ENCODE data around the gene BBOX1.

The BBOX1 gene

GRCh38 chr11:27022659-27023251 lies 17.9 kb upstream of the BBOX1 start:
- CTCF ChIA-PET = interaction anchor here (0.6 kb wide), 1 partner anchor 626 kb away, joined by 3 read pairs; no protein-coding TSS in a partner anchor
- DNase-seq (ENCODE audit: extremely low spot score) = no peak
- TF ChIP-seq FOXK2 (IDR thresholded peaks at IDR 0.05) = no peak
- TF ChIP-seq L3MBTL2 (conservative IDR thresholded peaks at IDR 0.05) = no peak
- TF ChIP-seq SP1 (IDR thresholded peaks at IDR 0.05) = no peak
- TF ChIP-seq, protein P1, sequence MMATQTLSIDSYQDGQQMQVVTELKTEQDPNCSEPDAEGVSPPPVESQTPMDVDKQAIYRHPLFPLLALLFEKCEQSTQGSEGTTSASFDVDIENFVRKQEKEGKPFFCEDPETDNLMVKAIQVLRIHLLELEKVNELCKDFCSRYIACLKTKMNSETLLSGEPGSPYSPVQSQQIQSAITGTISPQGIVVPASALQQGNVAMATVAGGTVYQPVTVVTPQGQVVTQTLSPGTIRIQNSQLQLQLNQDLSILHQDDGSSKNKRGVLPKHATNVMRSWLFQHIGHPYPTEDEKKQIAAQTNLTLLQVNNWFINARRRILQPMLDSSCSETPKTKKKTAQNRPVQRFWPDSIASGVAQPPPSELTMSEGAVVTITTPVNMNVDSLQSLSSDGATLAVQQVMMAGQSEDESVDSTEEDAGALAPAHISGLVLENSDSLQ (IDR thresholded peaks at IDR 0.05) = no peak
- no peak for TF ChIP-seq ELF4 (IDR thresholded peaks at IDR 0.05)
- no peak for TF ChIP-seq ARNT (IDR thresholded peaks at IDR 0.05)
- no peak for TF ChIP-seq ZNF384 (IDR thresholded peaks at IDR 0.05)
- no peak for TF ChIP-seq NFRKB (IDR thresholded peaks at IDR 0.05)
- no peak for TF ChIP-seq FOXM1 (IDR thresholded peaks at IDR 0.05; ENCODE audit: borderline replicate concordance)
- POLR2A ChIA-PET = no interaction called here

- ChIA-PET CTCF (interaction anchor here (0.6 kb wide), 1 partner anchor 183 kb away, joined by 9 read pairs; no protein-coding TSS in a partner anchor), POLR2A (no interaction called here)
Measured at GRCh38 chr11:27024865-27025264, 15.8 kb upstream of the BBOX1 start.

DNA sequence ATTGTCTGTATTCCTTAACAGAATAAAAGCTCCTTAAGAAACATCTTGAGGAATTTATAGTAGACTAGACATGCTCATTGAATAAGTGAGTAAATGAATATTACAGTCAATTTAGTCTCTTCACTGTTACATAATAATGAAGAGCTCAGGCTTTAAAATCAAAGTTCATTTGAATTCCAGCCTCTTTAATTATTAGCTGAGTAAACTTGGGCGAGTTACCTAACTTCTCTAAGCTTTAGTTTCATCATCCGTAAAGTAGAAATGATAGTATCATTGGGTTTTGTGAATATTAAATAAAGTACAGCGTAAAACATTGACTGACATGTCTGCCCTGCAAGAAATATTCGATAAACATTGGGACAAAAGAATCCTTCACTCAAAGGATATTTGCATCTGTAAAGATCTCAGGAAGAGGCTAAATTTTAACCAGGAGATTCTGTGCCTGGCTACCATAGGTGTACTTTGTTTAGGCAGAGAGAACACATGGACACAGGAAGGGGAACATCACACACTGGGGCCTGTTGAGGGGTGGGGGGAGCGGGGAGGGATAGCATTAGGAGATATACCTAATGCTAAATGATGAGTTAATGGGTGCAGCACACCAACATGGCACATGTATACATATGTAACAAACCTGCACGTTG lies 15.2 kb upstream of the BBOX1 start:
- TF ChIP-seq BHLHE40 (IDR thresholded peaks at IDR 0.05; ENCODE audit: borderline replicate concordance) (no peak), TARDBP (IDR thresholded peaks at IDR 0.05) (no peak), FOXM1 (IDR thresholded peaks at IDR 0.05; ENCODE audit: borderline replicate concordance) (no peak), ZNF384 (IDR thresholded peaks at IDR 0.05) (no peak), FOXK2 (IDR thresholded peaks at IDR 0.05) (no peak), NFRKB (IDR thresholded peaks at IDR 0.05) (no peak), FOXA1 (IDR thresholded peaks at IDR 0.05) (no peak), L3MBTL2 (conservative IDR thresholded peaks at IDR 0.05) (no peak), ELF4 (IDR thresholded peaks at IDR 0.05) (no peak), LEF1 (IDR thresholded peaks at IDR 0.05; ENCODE audit: borderline replicate concordance) (no peak), ARNT (IDR thresholded peaks at IDR 0.05) (no peak), CTBP1 (IDR thresholded peaks at IDR 0.05; ENCODE audit: borderline replicate concordance) (no peak), HDGF (IDR thresholded peaks at IDR 0.05; ENCODE audit: borderline replicate concordance) (no peak), SUZ12 (IDR thresholded peaks at IDR 0.05) (no peak), SP1 (IDR thresholded peaks at IDR 0.05) (no peak)
- TF ChIP-seq, protein P1 (IDR thresholded peaks at IDR 0.05) = no peak

More at GRCh38 chr11:27024865-27025264, 15.8 kb upstream of the BBOX1 start:
- DNase-seq (ENCODE audit: extremely low spot score) = no peak
- TF ChIP-seq CTBP1 (IDR thresholded peaks at IDR 0.05; ENCODE audit: borderline replicate concordance) = no peak

DNA sequence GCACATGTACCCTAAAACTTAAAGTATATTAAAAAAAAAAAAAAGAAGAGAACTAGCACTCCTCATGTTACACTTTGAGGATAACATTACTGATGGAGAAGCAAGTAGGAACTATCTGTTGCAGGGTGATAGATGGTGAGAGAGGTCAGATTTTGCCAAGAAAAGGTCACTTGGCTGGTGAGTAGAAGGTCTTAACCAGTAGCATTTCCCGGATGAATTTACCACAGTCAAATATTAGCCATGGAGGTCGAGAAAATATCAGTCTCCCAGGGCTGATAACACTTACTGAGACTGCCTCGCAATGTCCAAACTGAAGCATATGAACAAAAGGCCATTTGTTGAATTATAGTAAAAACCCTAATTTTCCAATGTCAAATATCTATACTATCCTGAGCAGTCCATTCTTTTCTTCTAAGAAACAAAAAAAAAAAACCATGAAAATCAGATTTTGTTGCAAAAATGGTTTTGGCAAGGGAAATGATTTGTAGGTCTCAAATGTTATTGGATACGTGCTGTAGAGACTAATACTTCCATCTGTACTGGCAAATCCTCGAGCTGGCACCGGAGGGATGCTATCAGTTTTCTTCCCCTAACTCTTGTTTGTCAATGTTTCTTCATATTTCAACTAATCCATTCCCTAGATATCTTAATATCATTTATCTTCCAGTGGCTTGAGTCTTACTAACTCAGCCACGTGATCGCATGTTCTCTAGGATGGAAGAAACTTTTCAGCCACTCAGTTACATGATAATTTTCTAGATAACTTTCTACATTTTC lies 14.5 kb upstream of the BBOX1 start:
- CTCF ChIA-PET = no interaction called here
- POLR2A ChIA-PET = no interaction called here
- DNase-seq (ENCODE audit: extremely low spot score) = no peak
- TF ChIP-seq LEF1 (IDR thresholded peaks at IDR 0.05; ENCODE audit: borderline replicate concordance) (no peak), BHLHE40 (IDR thresholded peaks at IDR 0.05; ENCODE audit: borderline replicate concordance) (no peak), FOXM1 (IDR thresholded peaks at IDR 0.05; ENCODE audit: borderline replicate concordance) (no peak)

More for the DNA sequence above, 15.2 kb upstream of the BBOX1 start:
- CTCF ChIA-PET = interaction anchor here (0.6 kb wide), 1 partner anchor 183 kb away, joined by 9 read pairs; no protein-coding TSS in a partner anchor
- no peak for DNase-seq (ENCODE audit: extremely low spot score)
- POLR2A ChIA-PET = no interaction called here

GRCh38 chr11:27028561-27028965 lies 12.1 kb upstream of the BBOX1 start:
- ChIA-PET POLR2A (no interaction called here), CTCF (no interaction called here)
- DNase-seq (ENCODE audit: extremely low spot score) = no peak
- TF ChIP-seq SP1 (IDR thresholded peaks at IDR 0.05) (no peak), NFRKB (IDR thresholded peaks at IDR 0.05) (no peak), ELF4 (IDR thresholded peaks at IDR 0.05) (no peak), LEF1 (IDR thresholded peaks at IDR 0.05; ENCODE audit: borderline replicate concordance) (no peak), SUZ12 (IDR thresholded peaks at IDR 0.05) (no peak), CTBP1 (IDR thresholded peaks at IDR 0.05; ENCODE audit: borderline replicate concordance) (no peak), FOXM1 (IDR thresholded peaks at IDR 0.05; ENCODE audit: borderline replicate concordance) (no peak), BHLHE40 (IDR thresholded peaks at IDR 0.05; ENCODE audit: borderline replicate concordance) (no peak), FOXA1 (IDR thresholded peaks at IDR 0.05) (no peak), TARDBP (IDR thresholded peaks at IDR 0.05) (no peak), ZNF384 (IDR thresholded peaks at IDR 0.05) (no peak), HDGF (IDR thresholded peaks at IDR 0.05; ENCODE audit: borderline replicate concordance) (no peak), L3MBTL2 (conservative IDR thresholded peaks at IDR 0.05) (no peak), FOXK2 (IDR thresholded peaks at IDR 0.05) (no peak), ARNT (IDR thresholded peaks at IDR 0.05) (no peak)
- TF ChIP-seq, protein P1 (IDR thresholded peaks at IDR 0.05) = no peak

DNA sequence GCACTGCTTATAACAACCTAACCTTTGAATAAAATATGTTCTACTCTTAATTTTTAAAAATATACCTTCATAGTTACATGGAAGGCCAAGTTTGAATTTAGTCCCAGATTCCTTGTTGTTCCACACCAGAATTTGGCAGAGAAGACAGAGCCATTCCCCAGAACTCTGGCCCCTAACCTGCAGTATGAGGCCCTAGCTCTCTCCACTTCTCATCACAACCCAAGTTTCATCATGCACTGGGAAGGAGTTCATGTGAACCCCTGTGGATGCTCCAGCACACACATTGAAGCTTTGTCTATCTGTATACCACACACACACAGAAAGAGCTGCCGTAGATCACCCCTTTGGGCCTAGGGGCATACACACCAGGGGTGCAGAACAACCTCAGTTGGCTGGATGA lies 10.6 kb upstream of the BBOX1 start:
- TF ChIP-seq FOXA1 (IDR thresholded peaks at IDR 0.05) (no peak), FOXM1 (IDR thresholded peaks at IDR 0.05; ENCODE audit: borderline replicate concordance) (no peak), TARDBP (IDR thresholded peaks at IDR 0.05) (no peak), ZNF384 (IDR thresholded peaks at IDR 0.05) (no peak), BHLHE40 (IDR thresholded peaks at IDR 0.05; ENCODE audit: borderline replicate concordance) (no peak), L3MBTL2 (conservative IDR thresholded peaks at IDR 0.05) (no peak), CTBP1 (IDR thresholded peaks at IDR 0.05; ENCODE audit: borderline replicate concordance) (no peak), ARNT (IDR thresholded peaks at IDR 0.05) (no peak), SP1 (IDR thresholded peaks at IDR 0.05) (no peak), NFRKB (IDR thresholded peaks at IDR 0.05) (no peak)
- TF ChIP-seq, protein P1 (IDR thresholded peaks at IDR 0.05) = no peak
- DNase-seq (ENCODE audit: extremely low spot score) = no peak
- ChIA-PET CTCF (no interaction called here), POLR2A (no interaction called here)

All from HEK293T (cell line).